Cerebellar cortex (tissue), 1 donor: ENCODE results near the gene CNIH3.
A peak's percentile ranks its signal among the peaks of the same experiment; 100 is the strongest.
"Not testable (repeated sequence)": the region's sequence is repeated elsewhere in the genome, so short reads cannot be mapped to it uniquely, and the experiment has no call there.

Experiments used
- DNase-seq: peaks from one replicate; pipeline ENCODE4 v3.0.0-alpha.2; 2015; ENCODE audit warnings: low spot score

The CNIH3 gene

DNA sequence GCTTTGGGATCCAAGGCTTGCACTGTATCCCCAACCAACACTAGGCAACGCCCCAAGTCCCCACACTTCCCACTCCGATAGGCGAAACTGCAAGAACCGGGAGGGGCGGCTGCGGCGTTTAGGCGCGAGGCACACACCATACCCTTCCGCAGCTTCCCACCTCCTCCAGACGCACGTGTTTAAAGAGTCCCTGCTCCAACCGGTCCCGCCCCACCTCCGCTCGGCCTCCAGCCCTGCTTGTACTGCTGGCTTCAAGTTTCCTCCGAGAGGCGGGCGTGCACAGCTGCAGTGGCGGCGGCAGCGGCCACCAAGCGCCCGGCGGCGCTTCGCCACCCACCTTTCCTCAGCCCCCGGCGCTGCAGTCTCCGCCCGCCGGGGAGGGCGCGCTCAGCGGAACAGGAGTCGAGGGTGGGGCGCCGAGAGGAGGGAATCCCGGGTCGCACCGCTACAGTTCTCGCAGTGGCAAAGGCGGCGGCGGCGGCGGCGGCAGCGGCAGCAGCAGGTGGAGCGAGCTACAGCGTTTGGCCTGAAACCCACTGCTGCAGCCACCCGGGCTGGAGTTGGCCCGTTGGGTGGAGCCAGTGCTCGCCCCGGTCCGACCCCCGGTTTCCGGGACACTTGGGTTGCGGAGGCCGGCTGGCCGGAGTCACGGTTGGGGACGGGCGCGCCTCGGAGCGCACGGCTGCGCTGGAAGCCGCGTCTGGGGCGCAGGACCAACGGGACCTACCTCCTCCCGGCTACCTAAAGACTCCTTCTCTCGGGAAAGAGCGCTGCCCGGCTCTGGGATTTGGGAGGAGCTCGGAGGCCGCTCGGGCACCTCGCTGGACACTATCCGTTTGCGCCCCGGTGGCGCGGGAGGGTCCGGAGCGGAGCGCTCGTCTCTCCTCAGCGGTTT, at the start of gene CNIH3:
CNIH3 (plus strand) TSS at position 457 of the 895 bp plus-strand sequence. CDS start 858 bp downstream, outside the sequence.
- peak; percentile 26 for DNase-seq

DNA sequence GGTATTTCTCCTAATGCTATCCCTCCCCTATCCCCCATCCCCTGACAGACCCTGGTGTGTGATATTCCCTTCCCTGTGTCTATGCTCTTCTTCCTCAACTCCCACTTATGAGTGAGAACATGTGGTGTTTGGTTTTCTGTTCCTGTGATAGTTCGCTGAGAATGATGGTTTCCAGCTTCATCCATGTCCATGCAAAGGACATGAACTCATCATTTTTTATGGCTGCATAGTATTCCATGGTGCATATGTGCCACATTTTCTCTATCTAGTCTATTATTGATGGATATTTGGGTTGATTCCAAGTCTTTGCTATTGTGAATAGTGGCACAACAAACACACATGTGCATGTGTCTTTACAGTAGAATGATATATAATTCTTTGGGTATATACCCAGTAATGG, 49.6 kb upstream of the CNIH3 start:
- not testable (repeated sequence) for DNase-seq

GRCh38 chr1:224569276-224569675, 46.8 kb upstream of the CNIH3 start:
- no peak for DNase-seq

DNA sequence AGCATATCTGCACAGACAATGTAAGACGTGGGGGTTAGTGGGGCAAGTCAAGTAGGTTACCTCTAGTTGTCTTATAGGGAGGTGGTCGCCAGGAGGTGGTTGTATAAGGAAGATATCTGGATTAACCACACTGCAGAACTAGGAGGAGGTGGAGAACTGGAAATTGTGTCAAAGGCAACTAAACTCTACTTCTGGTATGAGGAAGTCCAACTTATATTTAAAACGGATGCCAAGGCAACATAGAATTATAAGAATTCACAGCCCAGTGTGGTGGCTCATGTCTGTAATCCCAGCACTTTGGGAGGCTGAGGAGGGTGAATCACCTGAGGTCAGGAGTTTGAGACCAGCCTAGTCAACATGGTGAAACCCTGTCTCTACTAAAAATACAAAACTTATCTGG, 44.1 kb upstream of the CNIH3 start:
- DNase-seq: not testable (repeated sequence)

DNA sequence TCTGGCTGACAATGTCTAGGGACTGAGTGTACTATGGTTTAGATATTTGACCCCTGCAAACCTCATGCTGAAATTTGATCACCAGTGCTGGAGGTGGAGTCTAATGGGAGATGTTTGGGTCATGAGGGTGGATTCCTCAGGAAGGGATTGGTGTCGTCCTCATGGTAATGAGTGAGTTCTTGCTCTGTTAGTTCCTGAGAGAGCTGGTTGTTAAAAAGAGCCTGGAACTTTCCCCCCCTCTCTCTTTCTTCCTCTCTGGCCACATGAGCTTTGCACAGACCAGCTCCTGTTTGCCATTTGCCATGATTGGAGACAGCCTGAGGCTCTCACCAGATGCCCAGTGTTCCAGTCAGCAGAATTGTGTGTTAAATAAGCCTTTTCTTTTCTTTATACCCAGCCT, 36.6 kb upstream of the CNIH3 start:
- no peak for DNase-seq

DNA sequence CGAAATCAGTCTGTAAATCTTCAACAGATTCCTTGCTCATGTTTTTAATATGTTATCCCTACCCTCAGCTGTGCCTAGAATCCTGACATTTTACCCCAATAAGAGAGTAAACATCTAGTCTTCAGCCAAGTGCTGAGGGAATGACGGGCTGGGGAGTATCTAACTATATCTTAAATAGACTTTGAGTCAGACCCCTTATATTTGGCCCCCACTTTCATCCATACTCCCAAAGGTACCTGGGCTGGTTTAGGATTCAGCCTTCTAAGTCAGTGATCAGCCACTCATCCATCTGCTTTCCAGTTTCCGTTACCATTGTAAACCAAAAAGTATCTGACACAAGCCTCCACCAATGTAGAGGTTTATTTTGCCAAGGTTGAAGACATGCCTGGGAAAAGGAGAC, 36.1 kb upstream of the CNIH3 start:
- DNase-seq: no peak

- no peak for DNase-seq
These were observed 34.1 kb upstream of the CNIH3 start for GRCh38 chr1:224582041-224582440.

- DNase-seq: no peak
These were observed 32.3 kb upstream of the CNIH3 start for GRCh38 chr1:224583774-224584173.

DNA sequence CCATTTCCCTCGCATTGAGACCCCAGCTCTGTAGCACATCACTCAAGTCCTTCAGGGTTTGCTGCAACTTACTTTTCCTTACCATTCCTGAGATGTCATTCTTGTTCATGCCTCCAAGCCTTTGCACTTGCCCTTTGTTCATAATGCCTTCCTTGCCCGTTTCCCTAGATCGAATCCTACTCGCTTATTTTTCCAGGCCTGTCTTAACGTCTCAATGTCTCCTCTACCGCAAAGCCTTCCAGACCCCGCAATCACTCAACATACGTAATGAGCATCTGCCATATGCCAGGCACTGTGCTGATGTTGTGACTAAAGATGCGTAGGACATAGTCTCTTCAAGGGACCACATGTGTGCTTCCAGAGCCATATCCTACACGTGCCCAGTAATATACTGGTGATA, 31.1 kb upstream of the CNIH3 start:
- DNase-seq: no peak

DNA sequence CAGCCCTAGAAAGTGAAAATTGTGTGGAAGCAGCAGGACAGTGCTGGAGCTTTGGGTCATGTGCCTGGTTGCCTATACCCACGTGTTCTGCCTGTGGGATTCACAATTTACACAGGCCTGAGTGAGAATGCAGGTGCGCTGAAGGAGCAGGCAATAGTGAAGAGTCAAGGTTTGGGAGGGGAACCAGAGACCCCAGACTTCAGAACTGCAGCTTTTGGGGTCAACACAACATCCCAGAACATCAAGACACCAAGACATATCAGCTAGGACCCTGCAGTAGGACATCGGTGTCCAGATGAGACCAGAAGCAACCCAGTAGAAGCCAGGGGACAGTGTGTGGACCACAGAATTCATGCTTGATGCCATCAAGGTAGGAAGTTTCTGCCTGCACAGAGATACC, 29.1 kb upstream of the CNIH3 start:
- no peak for DNase-seq

GRCh38 chr1:224588515-224588914, 27.6 kb upstream of the CNIH3 start:
- no peak for DNase-seq

DNA sequence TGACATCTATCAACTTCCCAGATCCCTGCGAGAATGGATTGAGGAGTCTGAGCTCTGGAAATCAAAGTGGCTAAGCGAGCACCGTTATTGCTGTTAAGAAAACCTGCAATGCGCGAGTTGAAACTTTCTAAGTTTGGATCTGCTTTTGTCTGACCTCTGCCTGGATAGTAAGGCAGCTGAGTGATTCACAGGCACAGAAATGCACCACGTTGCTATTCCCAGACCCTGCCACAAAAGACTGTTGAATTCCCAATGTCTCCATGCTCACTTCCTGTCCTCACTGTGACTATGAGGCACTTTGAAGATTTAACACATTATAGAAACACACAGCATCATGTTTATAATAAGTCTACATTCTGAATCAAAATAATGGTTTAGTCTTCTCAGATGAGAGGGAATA, 27.1 kb upstream of the CNIH3 start:
- no peak for DNase-seq

- no peak for DNase-seq
These were observed 24.8 kb upstream of the CNIH3 start for GRCh38 chr1:224591326-224591725.

GRCh38 chr1:224592636-224593582, 23.2 kb upstream of the CNIH3 start:
- DNase-seq: no peak

DNA sequence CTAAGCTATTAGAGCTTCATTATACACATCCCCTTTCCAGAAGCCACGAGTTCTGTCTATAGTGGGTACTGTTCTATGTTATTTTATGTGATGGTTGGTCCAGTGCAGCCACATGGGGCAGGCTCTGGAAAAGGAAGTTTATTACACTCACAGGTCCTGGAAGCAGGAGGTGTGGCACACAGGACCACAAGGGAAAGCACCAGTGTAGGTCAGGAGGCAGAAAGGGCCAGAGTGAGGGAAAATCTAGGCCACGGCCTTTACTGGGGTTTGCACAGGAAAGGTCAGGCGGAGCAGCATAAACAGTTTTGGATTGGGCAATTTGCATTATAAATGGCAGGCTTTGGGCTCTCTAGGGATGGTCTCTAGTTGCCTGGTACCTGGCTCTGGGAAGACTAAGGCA, 21.8 kb upstream of the CNIH3 start:
- no peak for DNase-seq

- no peak for DNase-seq
These were observed 21.3 kb upstream of the CNIH3 start for GRCh38 chr1:224594851-224595250.

DNA sequence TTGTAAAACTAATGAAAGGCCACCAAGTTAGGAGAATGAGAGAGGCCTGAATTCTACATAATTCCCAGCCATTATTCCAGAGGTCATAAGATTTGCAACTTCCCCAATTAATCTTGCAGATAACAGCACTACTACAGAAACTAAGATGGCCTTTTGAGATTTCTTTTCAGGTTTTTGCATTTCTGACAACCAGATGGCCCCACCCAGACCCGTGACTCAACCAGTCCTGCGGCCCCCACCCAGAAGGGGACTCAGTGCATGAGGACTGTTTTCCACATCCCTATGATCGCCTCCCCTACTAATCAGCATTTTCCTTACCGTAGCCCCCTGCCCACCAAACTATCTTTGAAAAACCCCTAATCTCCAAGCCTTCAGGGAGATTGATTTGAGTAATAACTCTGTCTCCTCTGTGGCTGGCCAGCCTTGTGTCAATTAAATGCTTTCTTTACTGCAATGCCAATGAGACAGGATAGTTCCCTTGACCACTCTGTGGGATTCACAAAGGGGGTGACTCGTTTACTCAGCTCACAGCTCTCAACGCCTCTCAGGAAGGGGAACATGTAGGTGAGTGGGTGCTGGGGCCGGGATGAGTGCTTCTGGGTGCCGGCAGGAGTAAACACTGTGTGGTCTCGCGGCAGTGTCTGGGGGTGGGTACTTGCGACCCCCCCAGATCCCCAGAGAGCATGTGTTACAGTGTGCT, 10.5 kb upstream of the CNIH3 start:
- DNase-seq: no peak

DNA sequence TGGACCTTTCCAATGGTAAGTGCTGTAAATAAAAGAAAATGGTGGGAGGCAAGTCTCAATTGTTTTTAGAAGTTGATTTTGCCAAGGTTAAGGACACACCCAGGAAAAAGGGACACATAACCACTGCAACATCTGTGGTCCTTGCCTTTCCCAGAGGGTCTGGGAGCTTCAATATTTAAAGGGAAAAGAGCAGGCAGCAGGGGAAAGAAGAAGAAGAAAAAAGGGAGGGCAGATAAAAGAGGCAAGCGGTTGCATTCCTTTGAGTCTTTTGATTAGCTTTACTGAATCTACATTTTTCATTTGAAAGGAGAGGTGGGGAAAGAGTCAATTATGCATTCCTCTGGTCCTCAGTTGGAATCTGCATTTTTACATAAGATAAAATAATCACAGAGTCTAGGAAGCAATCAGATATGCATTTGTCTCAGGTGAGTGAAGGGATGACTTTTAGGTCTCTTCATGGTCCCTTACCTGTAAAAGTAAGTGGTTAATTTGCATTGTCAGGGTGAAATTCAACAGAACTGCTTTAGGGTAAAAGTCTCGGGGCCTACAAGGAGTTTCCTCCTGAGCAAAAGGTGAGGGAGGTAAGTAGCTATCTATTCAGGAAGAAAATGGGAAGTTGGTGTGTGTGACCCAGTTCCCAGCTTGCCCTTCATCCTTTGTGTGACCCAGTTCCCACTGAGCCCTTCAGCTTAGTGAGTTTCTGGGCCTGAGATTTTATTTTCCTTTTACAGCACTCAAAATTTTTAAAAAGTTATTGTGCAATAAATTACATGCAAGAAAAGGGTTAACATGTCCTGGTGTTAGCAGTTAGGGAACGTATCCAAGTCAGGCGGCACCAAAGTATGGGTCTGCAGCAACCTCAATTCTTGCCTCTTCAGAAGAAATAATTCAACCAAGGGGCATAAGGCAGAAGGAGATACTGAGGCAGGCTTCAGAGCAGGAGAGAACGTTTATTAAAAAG, 8.6 kb upstream of the CNIH3 start:
- DNase-seq: no peak

DNA sequence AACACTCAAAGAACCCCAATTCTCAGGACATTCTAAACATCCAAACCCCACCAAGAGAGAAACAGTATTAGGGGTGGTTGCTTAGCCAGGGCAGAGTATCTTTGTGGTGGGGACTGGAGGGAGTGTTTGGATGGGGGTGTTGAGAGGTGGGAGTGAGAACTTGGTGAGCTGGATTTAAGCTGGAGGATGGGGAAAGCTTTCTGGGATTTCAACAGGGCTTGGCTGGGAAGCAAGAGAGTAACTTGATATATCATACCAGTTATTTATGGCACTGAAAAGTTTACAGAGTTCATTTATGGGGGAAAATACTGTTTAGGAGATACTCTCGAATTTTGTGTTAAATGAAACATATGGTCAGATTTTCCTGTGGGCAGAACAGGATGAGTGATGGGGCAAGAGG, 6.8 kb upstream of the CNIH3 start:
- DNase-seq: no peak

DNA sequence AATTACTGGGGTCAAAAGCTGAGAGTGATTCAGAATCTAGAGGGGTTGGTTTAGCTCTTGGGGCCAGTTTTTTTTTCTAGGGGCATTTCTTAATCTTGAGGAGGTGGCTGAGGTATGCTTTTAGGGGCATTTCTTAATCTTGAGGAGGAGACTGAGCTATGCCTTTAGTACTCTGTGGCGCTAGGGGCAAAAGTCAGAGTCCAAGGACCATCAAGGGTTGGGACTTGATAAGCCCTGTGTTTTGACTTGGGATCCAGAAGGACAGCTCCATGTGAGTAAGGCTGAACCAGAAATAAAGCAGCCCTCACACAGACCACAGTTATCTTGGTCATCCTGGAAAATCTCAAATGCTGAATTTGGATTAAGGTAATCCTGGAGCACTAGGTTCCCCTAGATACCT, 3.9 kb upstream of the CNIH3 start:
- no peak for DNase-seq

DNA sequence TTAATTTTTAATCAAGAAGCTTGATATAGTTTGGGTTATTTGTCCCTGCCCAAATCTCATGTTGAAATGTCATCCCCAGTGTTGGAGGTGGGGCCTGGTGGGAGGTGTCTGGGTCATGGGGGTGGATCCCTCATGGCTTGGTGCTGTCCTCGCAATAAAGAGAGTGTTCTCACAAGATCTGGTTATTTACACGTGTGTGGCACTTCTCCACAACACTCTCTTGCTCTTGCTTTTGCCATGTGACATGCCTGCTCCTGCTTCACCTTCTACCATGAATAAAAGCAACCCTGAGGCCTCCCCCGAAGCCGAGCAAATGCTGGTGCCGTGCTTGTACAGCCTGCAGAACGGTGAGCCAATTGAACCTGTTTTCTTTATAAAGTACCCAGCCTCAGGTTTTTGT, 2.6 kb upstream of the CNIH3 start:
- no peak for DNase-seq
